Mesendoderm (in vitro differentiated cells): Measurements from ENCODE around the gene YWHAE.

ENCODE experiments used
- DNase-seq: peaks from one replicate; pipeline ENCODE4 v3.0.0; 2013
- H2AK5ac ChIP-seq: 2 replicates; pipeline ENCODE4 v1.6.1; 2013; ENCODE audit warnings: low read length, inconsistent platforms
- H2BK120ac ChIP-seq: 2 replicates; pipeline ENCODE4 v1.6.1; 2013; ENCODE audit warnings: low read depth, mild to moderate bottlenecking, low read length, moderate library complexity, mixed read lengths
- H2BK15ac ChIP-seq: replicated peaks from 2 replicates; pipeline ENCODE4 v1.6.1; 2013; ENCODE audit warnings: low read depth, mild to moderate bottlenecking, moderate library complexity
- H2BK5ac ChIP-seq: 2 replicates; pipeline ENCODE4 v1.6.1; 2013; ENCODE audit warnings: low read length, inconsistent platforms
- H3K18ac ChIP-seq: 2 replicates; pipeline ENCODE4 v1.6.1; 2013; ENCODE audit warnings: mild to moderate bottlenecking, low read length, mixed read lengths
- H3K23ac ChIP-seq: one replicate; pipeline ENCODE4 v1.6.1; 2013; ENCODE audit warnings: low read length
- H3K27ac ChIP-seq: 2 replicates; pipeline ENCODE4 v1.5.1; 2013; ENCODE audit warnings: low read depth, mild to moderate bottlenecking, inconsistent platforms, low read length, moderate library complexity
- H3K27me3 ChIP-seq: 2 replicates; pipeline ENCODE4 v1.6.1; 2013; ENCODE audit warnings: low read length, control low read depth, mild to moderate bottlenecking, inconsistent platforms; ENCODE audit not compliant: insufficient read depth, poor library complexity
- H3K36me3 ChIP-seq: 2 replicates; pipeline ENCODE4 v1.6.1; 2013; ENCODE audit warnings: low read length, inconsistent platforms; ENCODE audit not compliant: control insufficient read depth, insufficient read depth
- H3K4ac ChIP-seq: one replicate; pipeline ENCODE4 v1.6.1; 2013; ENCODE audit warnings: low read depth, mild to moderate bottlenecking, low read length, moderate library complexity
- H3K4me1 ChIP-seq: 2 replicates; pipeline ENCODE4 v1.6.1; 2013; ENCODE audit warnings: low read depth, low read length, inconsistent platforms; ENCODE audit not compliant: control insufficient read depth
- H3K4me2 ChIP-seq: 2 replicates; pipeline ENCODE4 v1.6.1; 2013; ENCODE audit warnings: low read length
- H3K4me3 ChIP-seq: 2 replicates; pipeline ENCODE4 v1.5.1; 2013; ENCODE audit warnings: mild to moderate bottlenecking, low read length
- H3K56ac ChIP-seq: one replicate; pipeline ENCODE4 v1.6.1; 2013; ENCODE audit warnings: low read length
- H3K79me1 ChIP-seq: 2 replicates; pipeline ENCODE4 v1.6.1; 2013; ENCODE audit warnings: low read length, inconsistent platforms
- H3K79me2 ChIP-seq: 2 replicates; pipeline ENCODE4 v1.6.1; 2013; ENCODE audit warnings: mild to moderate bottlenecking, low read length; ENCODE audit not compliant: control insufficient read depth, insufficient read depth
- H3K9ac ChIP-seq: 2 replicates; pipeline ENCODE4 v1.6.1; 2013; ENCODE audit warnings: low read length, inconsistent platforms
- H4K5ac ChIP-seq: one replicate; pipeline ENCODE4 v1.6.1; 2013; ENCODE audit warnings: low read length
- H4K8ac ChIP-seq: one replicate; pipeline ENCODE4 v1.6.1; 2013; ENCODE audit warnings: low read depth, mild to moderate bottlenecking, control low read depth, low read length, moderate library complexity
- WGBS: extraction: QIAGEN DNeasy Blood & Tissue Kit; methylation state at CpG from one replicate; pipeline ENCODE4 v1.1.7; 2013; ENCODE audit warnings: low lambda C conversion rate, missing lambda C conversion rate; ENCODE audit not compliant: insufficient coverage; ENCODE audit errors: extremely low coverage; 5-methylcytosine and 5-hydroxymethylcytosine counted together

Gene YWHAE

DNA sequence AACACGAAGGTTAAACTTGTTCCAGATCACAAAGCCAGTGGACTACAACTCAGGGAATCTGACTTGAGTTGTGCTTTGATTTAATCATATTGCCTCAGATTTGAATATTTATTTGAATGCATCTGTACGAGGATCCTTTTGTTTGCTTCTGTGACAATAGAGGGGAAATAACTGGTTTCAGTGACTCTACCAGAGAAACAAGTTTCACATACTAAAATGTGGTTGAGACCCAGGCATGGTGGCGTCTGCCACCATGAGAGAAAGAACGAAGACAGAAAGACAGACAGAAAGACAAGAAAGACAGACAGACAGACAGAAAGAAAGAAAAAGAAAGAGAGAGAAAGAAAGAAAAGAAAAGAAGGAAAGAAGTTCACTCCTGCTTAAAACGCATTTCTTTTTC, 24.0 kb downstream of the YWHAE start:
- H2BK120ac ChIP-seq, result no peak overlapping the region
- no peak overlapping the region for H2BK15ac ChIP-seq
- H3K56ac ChIP-seq, result no peak overlapping the region
- H3K9ac ChIP-seq, result no peak overlapping the region
- no CpG with 5 or more reads among the region's 5 CpGs for WGBS
- H3K4me2 ChIP-seq, result no peak overlapping the region
- no peak overlapping the region for H3K4me3 ChIP-seq
- H3K27me3 ChIP-seq, result no peaks in the 10 kb centered on the region
- no peaks in the 10 kb centered on the region for H3K79me1 ChIP-seq
- no peak overlapping the region for H2AK5ac ChIP-seq
- H3K27ac ChIP-seq, result no peak overlapping the region
- H3K79me2 ChIP-seq, result peaks cover 99% of the 10 kb centered on the region
- H4K8ac ChIP-seq, result no peak overlapping the region
- no peak overlapping the region for H3K23ac ChIP-seq
- peaks cover 13% of the 10 kb centered on the region for H3K4me1 ChIP-seq
- H3K18ac ChIP-seq, result no peak overlapping the region
- DNase-seq, result no peak
- no peak overlapping the region for H2BK5ac ChIP-seq
- H3K36me3 ChIP-seq, result peaks cover 2% of the 10 kb centered on the region
- no peak overlapping the region for H3K4ac ChIP-seq
- H4K5ac ChIP-seq, result no peak overlapping the region

GRCh38 chr17:1375615-1376014, 24.4 kb downstream of the YWHAE start:
- Histone ChIP-seq H3K27ac (no peak overlapping the region), H3K4ac (no peak overlapping the region), H2BK15ac (no peak overlapping the region), H3K9ac (no peak overlapping the region), H3K79me1 (no peaks in the 10 kb centered on the region), H3K27me3 (no peaks in the 10 kb centered on the region), H3K79me2 (peaks cover 99% of the 10 kb centered on the region), H3K18ac (no peak overlapping the region), H4K8ac (no peak overlapping the region), H3K4me1 (peaks cover 13% of the 10 kb centered on the region), H3K4me2 (no peak overlapping the region), H3K23ac (no peak overlapping the region), H4K5ac (no peak overlapping the region), H3K4me3 (no peak overlapping the region), H2BK120ac (no peak overlapping the region), H3K36me3 (peaks cover 2% of the 10 kb centered on the region), H3K56ac (no peak overlapping the region), H2AK5ac (no peak overlapping the region), H2BK5ac (no peak overlapping the region)
- no CpG with 5 or more reads among the region's 2 CpGs for WGBS
- DNase-seq, result no peak

DNA sequence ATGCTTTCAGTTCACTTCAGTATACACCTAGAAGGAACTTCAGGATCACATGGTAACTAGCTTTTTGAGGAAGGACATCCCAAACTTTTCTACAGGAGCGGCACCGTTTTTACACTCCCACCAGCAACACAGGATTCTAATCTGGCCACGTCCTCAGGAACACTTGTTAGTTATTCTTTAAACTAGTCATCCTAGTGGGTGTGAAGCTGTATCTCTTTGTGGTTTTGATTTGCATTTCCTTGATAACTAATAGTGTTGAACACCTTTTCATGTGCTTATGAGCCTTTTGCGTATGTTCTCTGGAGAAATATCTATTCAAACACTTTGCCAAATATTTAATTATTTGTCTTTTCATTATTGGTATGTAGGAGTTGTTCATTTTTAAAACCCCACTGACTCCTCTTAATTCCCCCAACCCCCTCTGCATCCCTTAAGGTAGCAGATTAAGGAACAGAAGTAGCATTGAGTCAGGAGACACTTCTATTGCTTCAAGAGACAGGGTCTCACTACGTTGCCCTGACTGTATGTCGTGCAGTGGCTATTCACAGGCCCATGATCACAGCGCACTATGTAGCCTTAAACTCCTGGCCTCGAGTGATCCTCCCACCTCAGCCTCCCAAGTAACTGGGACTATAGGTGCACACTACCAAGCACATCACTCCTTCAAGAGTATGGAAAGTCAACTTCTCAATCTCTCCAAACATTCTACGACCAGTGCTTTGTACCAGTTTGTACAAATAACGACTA, 25.4 kb downstream of the YWHAE start:
- H3K4me3 ChIP-seq, result no peak overlapping the region
- H3K36me3 ChIP-seq, result peaks cover 2% of the 10 kb centered on the region
- H3K79me1 ChIP-seq, result no peaks in the 10 kb centered on the region
- H3K9ac ChIP-seq, result no peak overlapping the region
- no peak overlapping the region for H3K56ac ChIP-seq
- no peak overlapping the region for H2BK15ac ChIP-seq
- H2AK5ac ChIP-seq, result no peak overlapping the region
- no peak overlapping the region for H2BK5ac ChIP-seq
- H2BK120ac ChIP-seq, result no peak overlapping the region
- H3K4me2 ChIP-seq, result no peak overlapping the region
- H3K27me3 ChIP-seq, result no peaks in the 10 kb centered on the region
- H3K79me2 ChIP-seq, result peaks cover 99% of the 10 kb centered on the region
- peaks cover 13% of the 10 kb centered on the region for H3K4me1 ChIP-seq
- no peak for DNase-seq
- no peak overlapping the region for H4K5ac ChIP-seq
- H3K27ac ChIP-seq, result no peak overlapping the region
- no peak overlapping the region for H3K4ac ChIP-seq
- H3K23ac ChIP-seq, result no peak overlapping the region
- H3K18ac ChIP-seq, result no peak overlapping the region
- no CpG with 5 or more reads among the region's 10 CpGs for WGBS
- no peak overlapping the region for H4K8ac ChIP-seq

DNA sequence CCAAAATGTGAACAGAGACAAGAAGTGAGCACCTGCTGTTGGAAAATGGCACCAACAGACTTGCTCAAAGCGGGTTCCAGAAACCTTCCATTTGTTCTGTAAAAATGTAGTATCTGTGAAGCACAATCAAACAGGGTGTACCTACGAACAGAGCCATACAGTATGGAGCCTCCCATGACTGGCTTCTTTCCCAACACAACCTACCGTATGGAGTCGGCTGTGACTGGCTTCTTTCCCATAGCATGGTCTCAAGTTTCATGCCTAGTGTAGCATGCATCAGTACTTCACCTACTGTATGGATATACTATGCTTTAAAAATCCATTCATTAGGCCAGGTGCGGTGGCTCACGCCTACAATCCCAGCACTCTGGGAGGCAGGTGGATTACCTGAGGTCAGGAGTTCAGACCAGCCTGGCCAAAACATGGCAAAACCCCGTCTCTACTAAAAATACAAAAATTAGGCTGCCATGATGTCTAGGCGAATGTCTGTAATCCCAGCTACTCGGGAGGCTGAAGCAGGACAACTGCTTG, 26.2 kb downstream of the YWHAE start:
- no peak overlapping the region for H3K4ac ChIP-seq
- H3K23ac ChIP-seq, result no peak overlapping the region
- peaks cover 2% of the 10 kb centered on the region for H3K36me3 ChIP-seq
- no peak overlapping the region for H3K4me2 ChIP-seq
- no peaks in the 10 kb centered on the region for H3K79me1 ChIP-seq
- no peaks in the 10 kb centered on the region for H3K27me3 ChIP-seq
- H2BK15ac ChIP-seq, result no peak overlapping the region
- peaks cover 98% of the 10 kb centered on the region for H3K79me2 ChIP-seq
- H3K56ac ChIP-seq, result no peak overlapping the region
- H2AK5ac ChIP-seq, result no peak overlapping the region
- H2BK5ac ChIP-seq, result no peak overlapping the region
- H2BK120ac ChIP-seq, result no peak overlapping the region
- WGBS, result no CpG with 5 or more reads among the region's 9 CpGs
- no peak for DNase-seq
- H4K8ac ChIP-seq, result no peak overlapping the region
- H3K18ac ChIP-seq, result no peak overlapping the region
- no peak overlapping the region for H3K9ac ChIP-seq
- H3K4me3 ChIP-seq, result no peak overlapping the region
- no peak overlapping the region for H4K5ac ChIP-seq
- H3K27ac ChIP-seq, result no peak overlapping the region
- peaks cover 13% of the 10 kb centered on the region for H3K4me1 ChIP-seq

- Histone ChIP-seq H3K4ac (no peak overlapping the region), H4K8ac (no peak overlapping the region), H2BK5ac (no peak overlapping the region), H2AK5ac (no peak overlapping the region), H3K18ac (no peak overlapping the region), H3K4me2 (no peak overlapping the region), H3K27me3 (no peaks in the 10 kb centered on the region), H2BK120ac (no peak overlapping the region), H4K5ac (no peak overlapping the region), H3K23ac (no peak overlapping the region), H3K9ac (no peak overlapping the region), H3K56ac (no peak overlapping the region), H3K79me2 (peaks cover 97% of the 10 kb centered on the region), H3K4me1 (peaks cover 13% of the 10 kb centered on the region), H3K36me3 (peaks cover 2% of the 10 kb centered on the region), H3K27ac (no peak overlapping the region), H3K4me3 (no peak overlapping the region), H2BK15ac (no peak overlapping the region), H3K79me1 (no peaks in the 10 kb centered on the region)
- no peak for DNase-seq
- WGBS, result no CpG with 5 or more reads among the region's 7 CpGs
Measured at GRCh38 chr17:1372618-1373017, 27.4 kb downstream of the YWHAE start.
